AG09319 (cell line): ENCODE results near the gene KRT82.

ENCODE experiments used
- DNase-seq: peaks from one replicate; pipeline ENCODE4 v3.0.0-alpha.2; 2010; ENCODE audit warnings: low read depth; ENCODE audit errors: extremely low read depth
- CTCF ChIP-seq: IDR thresholded peaks from 2 replicates; pipeline ENCODE4 v1.5.1; 2011; ENCODE audit warnings: low read depth, mild to moderate bottlenecking, inconsistent platforms, low read length, moderate library complexity

Gene KRT82

GRCh38 chr12:52407918-52408317 lies 1.8 kb upstream of the KRT82 start:
- DNase-seq, result no peak
- no peak for TF ChIP-seq CTCF

- no peak for TF ChIP-seq CTCF
- DNase-seq, result no peak
Observed at GRCh38 chr12:52404951-52405350, 1.2 kb downstream of the KRT82 start.

- no peak for TF ChIP-seq CTCF
- no peak for DNase-seq
Observed at GRCh38 chr12:52403561-52403960, 2.6 kb downstream of the KRT82 start.

GRCh38 chr12:52402873-52403540 lies 3.1 kb downstream of the KRT82 start:
- no peak for DNase-seq
- no peak for TF ChIP-seq CTCF

- no peak for DNase-seq
- TF ChIP-seq CTCF, result no peak
Observed at GRCh38 chr12:52402377-52402776, 3.8 kb downstream of the KRT82 start.

- no peak for TF ChIP-seq CTCF
- no peak for DNase-seq
Observed at GRCh38 chr12:52401926-52402325, 4.2 kb downstream of the KRT82 start.

GRCh38 chr12:52401526-52401925 lies 4.6 kb downstream of the KRT82 start:
- no peak for DNase-seq
- TF ChIP-seq CTCF, result no peak
